ENCODE data around the gene PFKFB3.

Gene PFKFB3

DNA sequence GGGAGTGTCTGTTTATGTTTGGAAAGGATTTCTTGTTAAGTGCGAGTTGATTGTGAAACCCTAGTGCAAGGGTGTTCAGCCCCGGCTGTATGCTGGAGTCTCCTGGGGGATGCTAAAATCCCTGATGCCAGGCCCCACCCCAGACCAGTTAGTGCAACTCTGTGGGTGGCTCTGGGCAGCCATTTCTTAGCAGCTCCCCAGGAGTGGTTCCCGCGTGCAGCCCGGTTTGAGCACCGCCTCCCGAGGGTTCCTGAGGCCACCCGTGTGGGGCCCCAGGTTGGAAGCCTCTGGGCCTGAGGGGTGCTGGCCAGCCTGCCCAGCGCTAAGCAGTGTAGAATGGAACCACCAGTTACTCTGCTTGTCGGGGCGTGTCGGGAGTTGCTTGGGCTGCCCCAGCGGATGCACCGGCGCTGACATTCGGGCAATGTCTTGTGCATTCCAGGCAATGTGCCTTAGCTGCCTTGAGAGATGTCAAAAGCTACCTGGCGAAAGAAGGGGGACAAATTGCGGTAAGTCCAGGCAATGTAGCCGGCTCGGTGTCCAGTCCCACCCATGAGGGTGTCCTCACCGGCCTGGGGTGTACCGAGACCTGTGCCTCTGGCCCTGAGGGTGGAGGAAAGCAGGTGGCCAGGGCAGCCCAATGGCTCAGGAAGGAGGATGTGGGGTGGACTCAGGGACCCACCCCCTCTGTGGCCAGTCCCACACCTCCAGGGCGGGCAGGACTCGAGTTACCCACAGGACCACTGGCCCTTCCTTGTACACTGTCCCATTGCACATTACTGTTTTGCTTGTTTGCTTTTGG lies 13.2 kb downstream of the PFKFB3 start:
- no peak overlapping the region for H3K4me3 Mint-ChIP-seq
- H3K4me1 Mint-ChIP-seq (ENCODE audit: low read depth): peaks cover 9% of the 10 kb centered on the region
- H3K27ac Mint-ChIP-seq: no peak overlapping the region
- H3K36me3 Mint-ChIP-seq (ENCODE audit: low read depth): peaks cover 41% of the 10 kb centered on the region
- no peaks in the 10 kb centered on the region for H3K27me3 Mint-ChIP-seq (ENCODE audit: low read depth)
- no peaks in the 10 kb centered on the region for H3K9me3 Mint-ChIP-seq

DNA sequence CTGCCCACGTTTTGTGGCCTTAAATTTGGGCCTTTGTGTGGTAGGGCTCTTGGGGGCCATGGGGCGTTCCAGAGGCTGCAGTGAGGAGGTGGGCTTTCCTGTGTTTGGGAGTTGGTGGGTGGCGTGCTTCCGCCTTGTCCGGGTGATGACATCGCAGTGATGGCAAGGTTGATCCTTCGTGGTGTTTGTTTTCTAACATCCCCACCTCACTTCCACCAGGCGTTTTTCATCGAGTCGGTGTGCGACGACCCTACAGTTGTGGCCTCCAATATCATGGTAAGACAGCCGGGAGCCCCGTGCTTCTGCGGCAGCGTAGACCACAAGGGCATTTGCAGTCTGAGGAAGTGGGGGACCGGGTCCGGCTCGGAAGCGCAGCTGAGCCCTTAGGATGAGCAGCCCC lies 14.2 kb downstream of the PFKFB3 start:
- Mint-ChIP-seq H3K27ac (peak overlapping the region; percentile 52), H3K4me1 (ENCODE audit: low read depth) (peaks cover 6% of the 10 kb centered on the region), H3K9me3 (no peaks in the 10 kb centered on the region), H3K27me3 (ENCODE audit: low read depth) (no peaks in the 10 kb centered on the region), H3K36me3 (ENCODE audit: low read depth) (peaks cover 44% of the 10 kb centered on the region), H3K4me3 (no peak overlapping the region)

GRCh38 chr10:6217611-6218010 lies 14.9 kb downstream of the PFKFB3 start:
- H3K36me3 Mint-ChIP-seq (ENCODE audit: low read depth): peaks cover 44% of the 10 kb centered on the region
- no peaks in the 10 kb centered on the region for H3K27me3 Mint-ChIP-seq (ENCODE audit: low read depth)

DNA sequence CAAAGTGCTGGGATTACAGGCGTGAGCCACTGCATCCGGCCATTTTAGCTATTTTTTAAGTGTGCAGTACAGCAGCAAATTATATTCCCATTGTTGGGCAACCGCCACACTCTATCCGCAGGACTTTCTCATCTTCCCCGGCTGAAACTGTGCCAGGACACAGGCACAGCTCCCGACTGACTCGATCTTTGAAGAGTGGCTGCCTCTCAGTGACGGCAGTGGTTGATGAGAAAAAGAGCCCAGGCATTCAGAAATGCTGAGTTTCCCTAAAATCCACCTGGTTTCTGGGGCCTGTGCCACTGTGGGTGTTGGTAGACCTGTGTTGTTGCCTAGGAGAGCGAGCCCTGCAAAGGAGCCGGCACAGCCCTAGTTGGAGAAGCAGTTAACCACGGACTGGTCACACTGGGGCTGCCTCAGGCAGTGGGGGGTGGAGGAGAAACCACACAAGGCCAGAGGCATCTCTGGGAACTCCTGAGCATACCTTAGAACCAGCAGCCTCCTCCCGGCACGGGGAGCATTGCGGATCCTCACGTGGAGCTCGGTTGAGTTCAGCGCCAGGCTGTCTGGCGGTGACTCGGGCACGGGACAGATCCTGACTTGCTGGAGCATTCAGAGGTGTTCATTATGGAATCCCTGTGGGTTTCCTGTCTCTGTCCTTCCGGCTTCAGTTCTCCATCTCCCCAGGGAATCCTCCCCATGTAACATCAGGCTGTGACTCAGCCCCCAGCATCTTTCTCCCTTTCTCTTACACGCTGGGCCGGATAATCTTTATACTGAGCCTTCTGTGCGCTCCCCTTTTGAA lies 16.2 kb downstream of the PFKFB3 start:
- H3K9me3 Mint-ChIP-seq: no peaks in the 10 kb centered on the region
- no peak overlapping the region for H3K4me3 Mint-ChIP-seq
- no peak overlapping the region for H3K27ac Mint-ChIP-seq

More at GRCh38 chr10:6217611-6218010, 14.9 kb downstream of the PFKFB3 start:
- H3K4me3 Mint-ChIP-seq: no peak overlapping the region
- H3K27ac Mint-ChIP-seq: no peak overlapping the region
- H3K4me1 Mint-ChIP-seq (ENCODE audit: low read depth): peaks cover 6% of the 10 kb centered on the region
- no peaks in the 10 kb centered on the region for H3K9me3 Mint-ChIP-seq

GRCh38 chr10:6219494-6219836 lies 16.7 kb downstream of the PFKFB3 start:
- H3K4me3 Mint-ChIP-seq: no peak overlapping the region
- no peak overlapping the region for H3K27ac Mint-ChIP-seq
- H3K27me3 Mint-ChIP-seq (ENCODE audit: low read depth): no peaks in the 10 kb centered on the region
- peaks cover 6% of the 10 kb centered on the region for H3K4me1 Mint-ChIP-seq (ENCODE audit: low read depth)
- peaks cover 42% of the 10 kb centered on the region for H3K36me3 Mint-ChIP-seq (ENCODE audit: low read depth)
- H3K9me3 Mint-ChIP-seq: no peaks in the 10 kb centered on the region

More for the DNA sequence above, 16.2 kb downstream of the PFKFB3 start:
- Mint-ChIP-seq H3K27me3 (ENCODE audit: low read depth) (no peaks in the 10 kb centered on the region), H3K4me1 (ENCODE audit: low read depth) (peaks cover 6% of the 10 kb centered on the region), H3K36me3 (ENCODE audit: low read depth) (peaks cover 39% of the 10 kb centered on the region)

GRCh38 chr10:6220418-6221191 lies 17.9 kb downstream of the PFKFB3 start:
- H3K27me3 Mint-ChIP-seq (ENCODE audit: low read depth): no peaks in the 10 kb centered on the region
- H3K36me3 Mint-ChIP-seq (ENCODE audit: low read depth): peaks cover 40% of the 10 kb centered on the region
- no peak overlapping the region for H3K4me3 Mint-ChIP-seq
- H3K4me1 Mint-ChIP-seq (ENCODE audit: low read depth): peaks cover 6% of the 10 kb centered on the region
- no peaks in the 10 kb centered on the region for H3K9me3 Mint-ChIP-seq
- peak overlapping the region; percentile 62 for H3K27ac Mint-ChIP-seq

GRCh38 chr10:6221192-6221940 lies 18.6 kb downstream of the PFKFB3 start:
- no peaks in the 10 kb centered on the region for H3K9me3 Mint-ChIP-seq
- H3K27ac Mint-ChIP-seq: no peak overlapping the region
- H3K4me3 Mint-ChIP-seq: no peak overlapping the region
- peaks cover 6% of the 10 kb centered on the region for H3K4me1 Mint-ChIP-seq (ENCODE audit: low read depth)
- H3K36me3 Mint-ChIP-seq (ENCODE audit: low read depth): peaks cover 46% of the 10 kb centered on the region
- no peaks in the 10 kb centered on the region for H3K27me3 Mint-ChIP-seq (ENCODE audit: low read depth)

DNA sequence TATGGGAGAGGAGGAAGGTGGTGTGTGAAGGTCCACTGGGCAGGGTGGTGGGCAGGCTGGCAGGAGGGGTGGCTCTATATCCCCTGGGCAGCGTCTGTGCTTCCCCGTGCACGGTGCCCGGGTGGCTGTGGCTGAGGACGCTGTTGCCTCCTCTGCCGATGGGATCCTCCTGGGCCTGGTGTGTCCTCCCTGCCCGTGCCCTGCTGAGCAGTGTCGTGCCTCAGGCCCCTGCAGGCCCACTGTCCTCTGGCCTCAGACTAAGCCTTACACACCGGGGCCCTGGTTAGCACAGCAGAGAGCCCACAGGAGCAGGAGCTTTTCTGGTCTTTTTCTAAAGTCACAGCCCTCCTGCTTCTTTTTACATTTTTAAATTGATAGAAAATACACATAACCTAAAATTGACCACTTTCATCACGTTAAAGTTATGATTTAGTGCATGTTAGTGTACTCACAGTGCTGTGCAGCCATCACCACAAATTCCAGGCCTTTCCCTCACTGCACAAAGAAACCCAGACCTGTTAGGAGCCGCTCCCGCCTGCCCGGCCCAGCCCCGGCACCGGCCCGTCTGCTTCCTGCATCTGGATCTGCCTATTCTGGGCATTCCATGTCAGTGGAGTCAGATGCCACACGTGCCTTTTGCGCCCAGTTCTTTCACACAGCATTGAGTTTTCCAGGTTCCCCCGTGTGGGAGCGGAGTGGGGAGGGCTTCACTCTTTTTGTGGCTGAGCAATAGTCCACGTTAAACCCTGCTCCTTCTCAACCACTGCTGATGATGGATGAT lies 19.4 kb downstream of the PFKFB3 start:
- Mint-ChIP-seq H3K4me1 (ENCODE audit: low read depth) (peaks cover 3% of the 10 kb centered on the region), H3K27ac (no peak overlapping the region), H3K9me3 (no peaks in the 10 kb centered on the region), H3K27me3 (ENCODE audit: low read depth) (no peaks in the 10 kb centered on the region), H3K4me3 (no peak overlapping the region), H3K36me3 (ENCODE audit: low read depth) (peaks cover 42% of the 10 kb centered on the region)

- Mint-ChIP-seq H3K27ac (no peak overlapping the region), H3K36me3 (ENCODE audit: low read depth) (peaks cover 40% of the 10 kb centered on the region)
These were observed 20.0 kb downstream of the PFKFB3 start for GRCh38 chr10:6222755-6223154.

GRCh38 chr10:6223981-6224380 lies 21.2 kb downstream of the PFKFB3 start:
- no peaks in the 10 kb centered on the region for H3K27me3 Mint-ChIP-seq (ENCODE audit: low read depth)
- peaks cover 4% of the 10 kb centered on the region for H3K4me1 Mint-ChIP-seq (ENCODE audit: low read depth)
- no peak overlapping the region for H3K4me3 Mint-ChIP-seq
- H3K9me3 Mint-ChIP-seq: no peaks in the 10 kb centered on the region
- H3K36me3 Mint-ChIP-seq (ENCODE audit: low read depth): peaks cover 45% of the 10 kb centered on the region
- no peak overlapping the region for H3K27ac Mint-ChIP-seq

More at GRCh38 chr10:6222755-6223154, 20.0 kb downstream of the PFKFB3 start:
- no peak overlapping the region for H3K4me3 Mint-ChIP-seq
- peaks cover 2% of the 10 kb centered on the region for H3K4me1 Mint-ChIP-seq (ENCODE audit: low read depth)
- no peaks in the 10 kb centered on the region for H3K27me3 Mint-ChIP-seq (ENCODE audit: low read depth)
- no peaks in the 10 kb centered on the region for H3K9me3 Mint-ChIP-seq

DNA sequence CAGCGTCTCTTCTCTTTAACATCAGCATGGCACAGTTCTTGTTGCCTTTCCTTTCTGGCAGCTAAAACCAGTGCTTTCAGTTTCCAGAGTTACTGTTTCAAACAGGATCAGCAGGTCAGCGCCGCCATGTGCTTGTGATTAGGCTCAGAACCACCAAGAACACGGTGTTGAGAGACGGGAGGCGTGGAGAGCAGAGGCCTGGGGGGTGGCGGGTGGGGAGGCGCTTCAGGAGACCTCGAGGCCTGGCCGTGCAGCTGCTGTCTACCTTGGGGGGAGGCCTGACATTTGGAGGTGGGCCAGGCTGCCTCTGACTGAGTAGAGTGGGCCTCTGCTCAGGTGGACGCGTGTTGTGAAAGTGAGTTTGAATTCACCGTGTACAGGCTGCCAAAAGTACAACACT lies 22.0 kb downstream of the PFKFB3 start:
- no peaks in the 10 kb centered on the region for H3K9me3 Mint-ChIP-seq
- no peak overlapping the region for H3K27ac Mint-ChIP-seq
- peaks cover 4% of the 10 kb centered on the region for H3K4me1 Mint-ChIP-seq (ENCODE audit: low read depth)
- no peak overlapping the region for H3K4me3 Mint-ChIP-seq
- peaks cover 42% of the 10 kb centered on the region for H3K36me3 Mint-ChIP-seq (ENCODE audit: low read depth)
- H3K27me3 Mint-ChIP-seq (ENCODE audit: low read depth): no peaks in the 10 kb centered on the region

DNA sequence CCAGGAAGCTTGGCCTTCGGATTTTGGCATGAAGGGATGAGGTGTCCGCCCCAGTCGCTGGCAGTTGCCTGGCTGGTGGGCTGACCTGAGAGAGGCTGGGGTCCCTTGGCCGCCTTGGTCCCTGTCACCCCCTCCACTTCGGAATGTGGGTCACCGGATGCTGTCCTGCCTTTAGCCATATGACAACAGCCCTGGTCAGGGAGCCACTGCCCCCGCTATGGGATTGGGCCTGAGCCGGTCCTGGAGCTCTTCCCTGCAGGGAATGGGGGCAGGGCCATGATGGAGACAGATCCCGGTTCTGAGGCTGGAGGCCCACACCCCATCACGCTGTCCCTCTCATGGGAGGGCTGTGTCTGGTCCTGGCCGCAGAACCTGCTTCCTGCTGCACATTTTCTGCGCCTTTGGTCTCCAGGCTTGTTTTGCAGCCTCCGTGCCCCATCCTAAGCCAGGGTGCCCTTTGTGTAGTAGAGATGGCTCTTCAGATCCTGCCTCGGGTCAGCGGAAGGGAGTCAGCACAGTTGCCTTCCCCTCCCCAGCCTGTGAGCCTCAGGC lies 22.6 kb downstream of the PFKFB3 start:
- Mint-ChIP-seq H3K27ac (no peak overlapping the region), H3K36me3 (ENCODE audit: low read depth) (peaks cover 43% of the 10 kb centered on the region), H3K27me3 (ENCODE audit: low read depth) (no peaks in the 10 kb centered on the region), H3K4me3 (no peak overlapping the region), H3K9me3 (no peaks in the 10 kb centered on the region), H3K4me1 (ENCODE audit: low read depth) (peaks cover 4% of the 10 kb centered on the region)

GRCh38 chr10:6226216-6226615 lies 23.5 kb downstream of the PFKFB3 start:
- H3K4me3 Mint-ChIP-seq: no peak overlapping the region
- H3K9me3 Mint-ChIP-seq: no peaks in the 10 kb centered on the region
- H3K36me3 Mint-ChIP-seq (ENCODE audit: low read depth): peaks cover 39% of the 10 kb centered on the region
- no peaks in the 10 kb centered on the region for H3K27me3 Mint-ChIP-seq (ENCODE audit: low read depth)
- H3K27ac Mint-ChIP-seq: no peak overlapping the region
- peaks cover 2% of the 10 kb centered on the region for H3K4me1 Mint-ChIP-seq (ENCODE audit: low read depth)
